GM06990 (cell line): Measurements from ENCODE around the gene OR14J1.
"Not testable (repeated sequence)": the region's sequence is repeated elsewhere in the genome, so short reads cannot be mapped to it uniquely, and the experiment has no call there.

ENCODE experiments used
- DNase-seq: peaks from one replicate; pipeline ENCODE4 v3.0.0-alpha.2; 2011; ENCODE audit not compliant: insufficient read length; ENCODE audit errors: extremely low read depth
- H3K27me3 ChIP-seq: replicated peaks from 2 replicates; pipeline ENCODE4 v1.6.0; 2011; ENCODE audit warnings: low read length; ENCODE audit not compliant: control insufficient read depth, insufficient read depth
- H3K36me3 ChIP-seq: 2 replicates; pipeline ENCODE4 v1.5.1; 2011; ENCODE audit warnings: low read length; ENCODE audit not compliant: control insufficient read depth, insufficient read depth
- H3K4me3 ChIP-seq: replicated peaks from 2 replicates; pipeline ENCODE4 v1.5.1; 2011; ENCODE audit warnings: low read depth, mild to moderate bottlenecking, control low read depth, low read length
- TF ChIP-seq, protein P1 (sequence below): IDR thresholded peaks from 2 replicates; pipeline ENCODE4 v1.5.1; 2011; ENCODE audit warnings: low read length, control low read depth, mild to moderate bottlenecking, inconsistent platforms; ENCODE audit not compliant: insufficient read depth, poor library complexity, severe bottlenecking

Gene OR14J1

GRCh38 chr6:29295181-29295585 is 6.3 kb upstream of the OR14J1 start:
- DNase-seq = no peak
- TF ChIP-seq, protein P1, sequence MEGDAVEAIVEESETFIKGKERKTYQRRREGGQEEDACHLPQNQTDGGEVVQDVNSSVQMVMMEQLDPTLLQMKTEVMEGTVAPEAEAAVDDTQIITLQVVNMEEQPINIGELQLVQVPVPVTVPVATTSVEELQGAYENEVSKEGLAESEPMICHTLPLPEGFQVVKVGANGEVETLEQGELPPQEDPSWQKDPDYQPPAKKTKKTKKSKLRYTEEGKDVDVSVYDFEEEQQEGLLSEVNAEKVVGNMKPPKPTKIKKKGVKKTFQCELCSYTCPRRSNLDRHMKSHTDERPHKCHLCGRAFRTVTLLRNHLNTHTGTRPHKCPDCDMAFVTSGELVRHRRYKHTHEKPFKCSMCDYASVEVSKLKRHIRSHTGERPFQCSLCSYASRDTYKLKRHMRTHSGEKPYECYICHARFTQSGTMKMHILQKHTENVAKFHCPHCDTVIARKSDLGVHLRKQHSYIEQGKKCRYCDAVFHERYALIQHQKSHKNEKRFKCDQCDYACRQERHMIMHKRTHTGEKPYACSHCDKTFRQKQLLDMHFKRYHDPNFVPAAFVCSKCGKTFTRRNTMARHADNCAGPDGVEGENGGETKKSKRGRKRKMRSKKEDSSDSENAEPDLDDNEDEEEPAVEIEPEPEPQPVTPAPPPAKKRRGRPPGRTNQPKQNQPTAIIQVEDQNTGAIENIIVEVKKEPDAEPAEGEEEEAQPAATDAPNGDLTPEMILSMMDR = no peak

GRCh38 chr6:29295623-29296022 is 5.9 kb upstream of the OR14J1 start:
- DNase-seq = no peak
- H3K4me3 ChIP-seq = no peak overlapping the region
- TF ChIP-seq, protein P1 = no peak
- no peaks in the 10 kb centered on the region for H3K36me3 ChIP-seq
- H3K27me3 ChIP-seq = no peaks in the 10 kb centered on the region

More at GRCh38 chr6:29295181-29295585, 6.3 kb upstream of the OR14J1 start:
- H3K4me3 ChIP-seq = no peak overlapping the region
- H3K36me3 ChIP-seq = no peaks in the 10 kb centered on the region
- H3K27me3 ChIP-seq = no peaks in the 10 kb centered on the region

GRCh38 chr6:29319931-29320330 is 18.4 kb downstream of the OR14J1 start:
- Histone ChIP-seq H3K36me3 (no peaks in the 10 kb centered on the region), H3K27me3 (no peaks in the 10 kb centered on the region), H3K4me3 (no peak overlapping the region)
- TF ChIP-seq, protein P1 = no peak
- DNase-seq = no peak

- H3K27me3 ChIP-seq, H3K4me3 ChIP-seq, DNase-seq, H3K36me3 ChIP-seq: not testable (repeated sequence)
Observed at GRCh38 chr6:29323332-29323731, 21.8 kb downstream of the OR14J1 start.

DNA sequence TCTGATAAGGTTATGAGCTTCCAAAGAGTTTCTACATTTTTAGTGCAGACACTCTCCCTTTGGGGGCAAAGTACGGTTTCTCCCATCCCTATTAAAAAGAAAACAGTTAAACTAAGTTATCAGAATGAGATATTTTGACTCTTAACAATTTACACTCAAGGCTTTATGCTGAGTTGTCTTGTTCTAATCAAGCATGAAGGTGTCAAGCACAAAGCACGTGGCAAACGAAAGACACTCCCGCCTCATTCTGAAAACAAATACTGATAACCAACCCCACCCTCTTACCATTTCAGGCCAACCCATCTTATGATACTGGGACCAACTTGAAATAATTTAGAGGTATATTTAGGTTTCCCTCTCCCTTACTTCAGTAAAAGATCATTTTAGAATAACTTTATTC is 24.3 kb downstream of the OR14J1 start:
- no peak for DNase-seq
- H3K36me3 ChIP-seq = no peaks in the 10 kb centered on the region
- H3K27me3 ChIP-seq = no peaks in the 10 kb centered on the region
- TF ChIP-seq, protein P1 = no peak
- no peak overlapping the region for H3K4me3 ChIP-seq

DNA sequence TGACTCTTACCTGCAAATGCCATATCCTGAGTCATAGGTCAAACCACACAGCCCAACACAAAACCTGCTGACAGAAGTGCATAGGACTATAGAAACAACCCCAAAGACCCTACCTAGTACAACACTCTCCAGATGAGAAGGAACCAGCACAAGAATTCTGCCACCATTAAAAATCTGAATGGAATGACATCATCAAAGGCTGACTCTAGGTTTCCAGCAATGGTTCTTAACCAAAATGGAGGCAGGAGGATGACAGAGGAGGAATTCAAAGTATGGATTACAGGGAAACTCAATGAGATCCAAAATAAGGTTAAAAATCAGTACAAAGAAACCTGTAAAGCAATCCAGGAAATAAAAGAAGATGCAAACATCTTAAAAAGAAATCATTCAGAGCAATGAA is 31.2 kb downstream of the OR14J1 start:
- TF ChIP-seq, protein P1 = no peak
- no peaks in the 10 kb centered on the region for H3K27me3 ChIP-seq

More for the DNA sequence above, 31.2 kb downstream of the OR14J1 start:
- no peak overlapping the region for H3K4me3 ChIP-seq
- no peaks in the 10 kb centered on the region for H3K36me3 ChIP-seq
- DNase-seq = no peak
